ENCODE results near the gene SCTR.

- TF ChIP-seq, protein P1, sequence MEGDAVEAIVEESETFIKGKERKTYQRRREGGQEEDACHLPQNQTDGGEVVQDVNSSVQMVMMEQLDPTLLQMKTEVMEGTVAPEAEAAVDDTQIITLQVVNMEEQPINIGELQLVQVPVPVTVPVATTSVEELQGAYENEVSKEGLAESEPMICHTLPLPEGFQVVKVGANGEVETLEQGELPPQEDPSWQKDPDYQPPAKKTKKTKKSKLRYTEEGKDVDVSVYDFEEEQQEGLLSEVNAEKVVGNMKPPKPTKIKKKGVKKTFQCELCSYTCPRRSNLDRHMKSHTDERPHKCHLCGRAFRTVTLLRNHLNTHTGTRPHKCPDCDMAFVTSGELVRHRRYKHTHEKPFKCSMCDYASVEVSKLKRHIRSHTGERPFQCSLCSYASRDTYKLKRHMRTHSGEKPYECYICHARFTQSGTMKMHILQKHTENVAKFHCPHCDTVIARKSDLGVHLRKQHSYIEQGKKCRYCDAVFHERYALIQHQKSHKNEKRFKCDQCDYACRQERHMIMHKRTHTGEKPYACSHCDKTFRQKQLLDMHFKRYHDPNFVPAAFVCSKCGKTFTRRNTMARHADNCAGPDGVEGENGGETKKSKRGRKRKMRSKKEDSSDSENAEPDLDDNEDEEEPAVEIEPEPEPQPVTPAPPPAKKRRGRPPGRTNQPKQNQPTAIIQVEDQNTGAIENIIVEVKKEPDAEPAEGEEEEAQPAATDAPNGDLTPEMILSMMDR (IDR thresholded peaks at IDR 0.05) = no peak
- no peak for TF ChIP-seq EZH2 (IDR thresholded peaks at IDR 0.05; ENCODE audit: borderline replicate concordance, insufficient read depth, low read depth, low read length, poor library complexity, severe bottlenecking)
These were observed 86.1 kb downstream of the SCTR start for GRCh38 chr2:119438128-119438656.
